Sigmoid colon (tissue), 7 donors: ENCODE results near the gene KCTD11. TPM values are rescaled to one million over a fixed set of nuclear protein-coding genes. Genes with fewer than 3 reads are reported as not detected.
A peak's percentile ranks its signal among the peaks of the same experiment; 100 is the strongest.

Experiments used
- DNase-seq: peaks from one replicate; pipeline ENCODE4 v3.0.0-alpha.2; 2019
- H3K27ac ChIP-seq, 4 donors: fragments of 200-600 bp; sonication (generic); one replicate each; pipeline ENCODE4 v1.5.1; 2016 to 2019; ENCODE audit warnings: mild to moderate bottlenecking in 1 of 4
- H3K27me3 ChIP-seq, 3 donors: fragments of 200-600 bp; sonication (generic); one replicate each; pipeline ENCODE4 v1.5.1; 2019; ENCODE audit warnings: mild to moderate bottlenecking in 1 of 3
- H3K36me3 ChIP-seq, 4 donors: fragments of 200-600 bp; sonication (generic); one replicate each; pipeline ENCODE4 v1.5.1; 2016 to 2019
- H3K4me1 ChIP-seq, 4 donors: fragments of 200-600 bp; sonication (generic); one replicate each; pipeline ENCODE4 v1.5.1; 2017 to 2019
- H3K4me3 ChIP-seq, 4 donors: fragments of 200-600 bp; sonication (generic); one replicate each; pipeline ENCODE4 v1.5.1; 2017 to 2019; ENCODE audit warnings: mild to moderate bottlenecking in 2 of 4, moderate library complexity in 1 of 4
- H3K9me3 ChIP-seq, 4 donors: fragments of 200-600 bp in 3 of 4; sonication (generic) in 3 of 4; one replicate each; pipeline versions ENCODE4 v1.5.1 to v1.6.1; 2013 to 2019
- CTCF ChIP-seq, 4 experiments: fragments of 450-650 bp in 3 of 4; fragments of 200-600 bp in 1 of 4; IDR thresholded peaks; one replicate each; pipeline ENCODE4 v1.5.1; 2016 to 2019; ENCODE audit warnings: antibody characterized with exemption in 4 of 4, mild to moderate bottlenecking in 3 of 4, moderate library complexity in 2 of 4
- EP300 ChIP-seq, 4 donors: sonication (generic); formaldehyde crosslinking; IDR thresholded peaks; one replicate each; pipeline ENCODE4 v1.6.1; 2017; ENCODE audit warnings: antibody characterized with exemption in 4 of 4
- POLR2A ChIP-seq, 2 donors: fragments of 450-650 bp; IDR thresholded peaks; one replicate each; pipeline ENCODE4 v1.6.1; 2016; ENCODE audit warnings: antibody characterized with exemption in 2 of 2, mild to moderate bottlenecking in 2 of 2, moderate library complexity in 2 of 2
- POLR2AphosphoS5 ChIP-seq, 4 donors: sonication (generic); formaldehyde crosslinking; IDR thresholded peaks; one replicate each; pipeline ENCODE4 v1.6.1; 2017; ENCODE audit warnings: antibody characterized with exemption in 4 of 4
- WGBS, 2 donors: extraction: QIAGEN DNeasy Blood & Tissue Kit; methylation state at CpG; one replicate each; pipeline ENCODE4 v1.1.7; 2013; 5-methylcytosine and 5-hydroxymethylcytosine counted together
- intact Hi-C: fragments of 100-400 bp; cut with DNase I; formaldehyde crosslinking; loops from one replicate; pipeline ENCODE4 v1.15.1; 2023
- polyA plus RNA-seq, 3 donors: library from polyadenylated mRNA; stranded (reverse); fragments of 200-250 nt; gene quantifications; one replicate each; pipeline ENCODE4 v1.2.3, GENCODE V29; 2013
- total RNA-seq, 4 donors: library from RNA; depleted of rRNA; stranded (reverse); fragments of >200 nt; gene quantifications; one replicate each; pipeline ENCODE4 v1.1.0, GENCODE V29; 2016
- donor health status: healthy with polysubstance abuse.
- donor health status: Bipolar disorder and iron deficiency.
- donor health status: healthy.

KCTD11 gene
- total and polyA plus RNA-seq, 7 donors, result 4.4 to 11.7 (median 6.2) TPM

- intact Hi-C loops, result no loop called here
- peaks cover 0 to 5% (median under 1%) of the 10 kb centered on the region in 4 donors for H3K4me1 ChIP-seq
- H3K4me3 ChIP-seq, result no peak overlapping the region
- no peak overlapping the region for H3K27ac ChIP-seq
- peak; percentile 64 for DNase-seq
- WGBS, 2 donors, result 93 to 96% methylated on average over 22 of the region's 22 CpGs
- TF ChIP-seq POLR2A (IDR thresholded peaks at IDR 0.05) (no peak), CTCF (IDR thresholded peaks at IDR 0.05) (no peak), EP300 (IDR thresholded peaks at IDR 0.05) (no peak), POLR2AphosphoS5 (IDR thresholded peaks at IDR 0.05) (no peak)
- no peaks in the 10 kb centered on the region for H3K27me3 ChIP-seq
- H3K9me3 ChIP-seq, result no peaks in the 10 kb centered on the region
- H3K36me3 ChIP-seq, result peaks cover 47 to 90% (median 63%) of the 10 kb centered on the region in 4 donors
Observed at GRCh38 chr17:7322520-7323194, 29.3 kb upstream of the KCTD11 start.

- Histone ChIP-seq H3K4me3 (no peak overlapping the region), H3K9me3 (no peaks in the 10 kb centered on the region), H3K27me3 (no peaks in the 10 kb centered on the region), H3K27ac (no peak overlapping the region), H3K36me3 (peaks cover 35 to 77% (median 51%) of the 10 kb centered on the region in 4 donors), H3K4me1 (peaks cover 0 to 16% (median 11%) of the 10 kb centered on the region in 4 donors)
- TF ChIP-seq POLR2AphosphoS5 (IDR thresholded peaks at IDR 0.05), result peak in 1 of 4 donors; percentile 12
- TF ChIP-seq CTCF (IDR thresholded peaks at IDR 0.05), result peak; percentile 57 to 83 (median 78)
- no peak for TF ChIP-seq POLR2A (IDR thresholded peaks at IDR 0.05)
- WGBS, 2 donors, result 63 to 66% methylated on average over 39 of the region's 39 CpGs
- intact Hi-C loops, result no loop called here
- peak; percentile 71 for DNase-seq
Observed at GRCh38 chr17:7323731-7324437, 28.1 kb upstream of the KCTD11 start.

- intact Hi-C loops, result no loop called here
- WGBS, 2 donors, result 87 to 92% methylated on average over 3 of the region's 3 CpGs
- TF ChIP-seq POLR2A (IDR thresholded peaks at IDR 0.05), result no peak
- TF ChIP-seq EP300 (IDR thresholded peaks at IDR 0.05), result no peak
- TF ChIP-seq CTCF (IDR thresholded peaks at IDR 0.05), result peak in 1 of 4 experiments; percentile 2
- no peak for TF ChIP-seq POLR2AphosphoS5 (IDR thresholded peaks at IDR 0.05)
- H3K27ac ChIP-seq, result no peak overlapping the region
- H3K4me3 ChIP-seq, result no peak overlapping the region
- H3K27me3 ChIP-seq, result no peaks in the 10 kb centered on the region
- no peaks in the 10 kb centered on the region for H3K9me3 ChIP-seq
- H3K36me3 ChIP-seq, result peaks cover 34 to 72% (median 50%) of the 10 kb centered on the region in 4 donors
- DNase-seq, result no peak
- peaks cover 0 to 16% (median 11%) of the 10 kb centered on the region in 4 donors for H3K4me1 ChIP-seq
Observed at GRCh38 chr17:7324438-7324779, 27.6 kb upstream of the KCTD11 start.

- no peaks in the 10 kb centered on the region for H3K27me3 ChIP-seq
- no peak overlapping the region for H3K4me3 ChIP-seq
- no peak overlapping the region for H3K27ac ChIP-seq
- no peaks in the 10 kb centered on the region for H3K9me3 ChIP-seq
- peaks cover 33 to 68% (median 47%) of the 10 kb centered on the region in 4 donors for H3K36me3 ChIP-seq
- TF ChIP-seq CTCF (IDR thresholded peaks at IDR 0.05) (no peak), EP300 (IDR thresholded peaks at IDR 0.05) (no peak), POLR2AphosphoS5 (IDR thresholded peaks at IDR 0.05) (no peak), POLR2A (IDR thresholded peaks at IDR 0.05) (no peak)
- DNase-seq, result no peak
- 93 to 95% methylated on average over 19 of the region's 19 CpGs for WGBS, 2 donors
- intact Hi-C loops, result no loop called here
- peaks cover 0 to 17% (median 12%) of the 10 kb centered on the region in 4 donors for H3K4me1 ChIP-seq
Observed at GRCh38 chr17:7325031-7325528, 26.9 kb upstream of the KCTD11 start.
